ENCODE data around the gene LPIN1.

Gene LPIN1

GRCh38 chr2:11761259-11761658, 14.8 kb downstream of the LPIN1 start:
- DNase-seq (ENCODE audit: low read depth in 1 of 2, low spot score in 1 of 2) = no peak

DNA sequence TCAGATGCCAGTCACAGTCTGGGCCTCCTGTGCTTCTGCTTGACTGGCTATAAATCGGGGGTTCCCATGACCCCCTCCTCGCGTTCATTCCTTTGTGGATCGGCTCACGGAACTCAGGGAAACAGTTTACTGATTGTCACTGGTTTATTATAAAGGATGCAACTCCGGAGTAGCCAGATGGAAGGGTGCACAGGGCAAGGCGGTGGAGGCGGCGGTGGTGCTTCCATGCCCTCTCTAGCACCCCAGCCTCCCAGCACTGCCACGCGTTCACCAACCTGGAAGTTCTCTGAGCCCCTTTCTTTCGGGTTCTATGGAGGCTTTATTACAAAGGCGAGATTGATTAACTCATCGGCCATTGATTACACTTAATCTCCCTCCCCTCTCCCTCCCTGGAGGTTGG, 15.6 kb downstream of the LPIN1 start:
- no peak for DNase-seq (ENCODE audit: low read depth in 1 of 2, low spot score in 1 of 2)

- DNase-seq (ENCODE audit: low read depth in 1 of 2, low spot score in 1 of 2) = no peak
These were observed 16.5 kb downstream of the LPIN1 start for GRCh38 chr2:11762799-11763461.

DNA sequence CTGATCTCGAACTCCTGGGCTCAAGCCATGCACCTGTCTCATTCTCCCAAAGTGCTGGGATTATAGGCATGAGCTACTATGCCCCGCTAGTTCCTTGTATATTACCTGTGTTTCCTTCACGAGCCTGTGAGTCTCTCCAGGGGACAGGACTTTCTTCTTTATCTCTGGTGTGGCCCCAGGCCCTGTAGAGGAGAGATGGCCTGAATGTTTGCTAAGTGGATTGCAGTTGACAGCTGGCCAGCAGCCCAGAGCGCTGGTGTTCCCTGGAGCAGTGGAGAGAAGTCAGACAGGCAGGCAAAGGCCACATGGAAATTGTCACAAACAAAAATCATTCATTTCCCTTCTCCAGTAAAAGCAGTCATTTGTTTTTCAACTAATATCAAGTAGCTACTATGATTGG, 17.9 kb downstream of the LPIN1 start:
- no peak for DNase-seq (ENCODE audit: low read depth in 1 of 2, low spot score in 1 of 2)

DNA sequence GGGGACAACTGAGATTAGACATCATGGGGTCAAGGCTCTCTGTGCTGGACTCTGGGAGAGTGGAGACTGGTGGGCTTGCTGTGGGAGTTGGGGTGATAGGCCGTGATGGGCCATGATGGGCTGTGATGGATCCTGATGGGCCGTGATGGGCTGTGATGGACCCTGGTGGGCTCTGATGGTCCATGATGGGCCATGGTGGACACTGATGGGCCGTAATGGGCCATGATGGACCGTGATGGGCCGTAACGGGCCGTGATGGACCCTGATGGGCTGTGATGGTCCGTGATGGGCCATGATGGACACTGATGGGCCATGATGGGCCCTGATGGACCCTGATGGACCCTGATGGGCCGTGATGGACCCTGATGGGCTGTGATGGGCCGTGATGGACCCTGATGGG, 18.5 kb downstream of the LPIN1 start:
- no peak for DNase-seq (ENCODE audit: low read depth in 1 of 2, low spot score in 1 of 2)

GRCh38 chr2:11765501-11765900, 19.1 kb downstream of the LPIN1 start:
- DNase-seq (ENCODE audit: low read depth in 1 of 2, low spot score in 1 of 2) = no peak

- DNase-seq (ENCODE audit: low read depth in 1 of 2, low spot score in 1 of 2) = no peak
These were observed 19.6 kb downstream of the LPIN1 start for GRCh38 chr2:11766016-11766415.

- no peak for DNase-seq (ENCODE audit: low read depth in 1 of 2, low spot score in 1 of 2)
These were observed 21.3 kb downstream of the LPIN1 start for GRCh38 chr2:11767779-11768178.

GRCh38 chr2:11768946-11769345, 22.5 kb downstream of the LPIN1 start:
- DNase-seq (ENCODE audit: low read depth in 1 of 2, low spot score in 1 of 2) = no peak

- DNase-seq (ENCODE audit: low read depth in 1 of 2, low spot score in 1 of 2) = no peak
These were observed 23.1 kb downstream of the LPIN1 start for GRCh38 chr2:11769516-11769915.

- no peak for DNase-seq (ENCODE audit: low read depth in 1 of 2, low spot score in 1 of 2)
These were observed 24.2 kb downstream of the LPIN1 start for GRCh38 chr2:11770531-11771188.

- DNase-seq (ENCODE audit: low read depth in 1 of 2, low spot score in 1 of 2) = no peak
These were observed 25.7 kb downstream of the LPIN1 start for GRCh38 chr2:11771971-11772615.

DNA sequence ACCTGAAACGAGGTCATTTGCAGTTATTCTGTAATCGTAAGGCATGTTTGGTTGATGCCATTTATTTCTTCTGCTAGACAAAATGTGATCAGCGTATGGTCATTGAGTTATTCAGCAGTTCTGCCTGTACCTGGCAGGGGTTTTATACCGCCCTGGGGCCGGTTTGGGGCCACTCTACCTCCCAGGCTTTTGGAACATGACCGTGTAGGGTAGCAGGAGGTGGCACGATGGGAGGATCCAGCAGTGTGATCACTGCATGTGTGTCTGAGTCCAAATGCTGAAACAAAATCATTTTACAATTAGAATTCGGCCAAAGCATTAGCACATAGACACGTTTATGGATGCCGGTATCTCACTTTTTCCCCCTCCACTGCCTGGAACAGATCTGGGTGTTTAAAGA, 26.7 kb downstream of the LPIN1 start:
- DNase-seq (ENCODE audit: low read depth in 1 of 2, low spot score in 1 of 2) = no peak

DNA sequence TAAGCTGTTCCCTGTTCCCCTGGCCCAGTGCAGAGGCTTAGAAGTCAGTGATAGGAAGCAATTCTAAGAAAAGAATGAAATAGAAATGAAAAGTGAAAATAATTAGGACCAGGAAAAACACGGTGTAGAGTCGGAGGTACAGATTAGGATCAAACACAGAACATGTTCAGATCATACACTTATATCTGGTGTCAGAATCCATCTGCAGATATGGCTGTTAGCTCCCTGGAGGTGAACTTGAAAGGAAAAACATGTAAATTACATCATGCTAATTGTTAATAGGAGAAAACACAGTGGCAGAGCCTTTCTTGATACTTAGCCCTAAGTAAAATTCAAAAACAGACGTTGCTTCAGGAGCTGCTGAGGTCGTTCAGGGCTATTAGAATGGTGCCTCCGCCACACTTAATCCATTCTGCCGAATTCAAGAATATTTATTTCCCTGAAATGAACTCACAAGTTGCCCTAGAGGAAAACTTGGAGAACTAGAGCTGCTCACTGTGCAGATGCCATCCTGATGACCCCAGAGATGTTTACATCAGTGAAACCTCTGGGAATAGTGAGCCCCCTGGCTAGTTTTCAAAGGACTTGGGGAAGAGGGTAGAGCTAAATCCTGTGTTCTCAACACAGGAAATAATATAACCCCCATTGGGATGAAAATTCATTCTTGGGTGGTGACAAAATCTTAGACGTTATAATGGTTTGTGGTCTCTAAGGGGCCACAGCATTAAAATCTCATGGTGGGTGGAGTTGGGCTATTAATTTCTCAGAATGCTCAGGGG, 27.5 kb downstream of the LPIN1 start:
- no peak for DNase-seq (ENCODE audit: low read depth in 1 of 2, low spot score in 1 of 2)

DNA sequence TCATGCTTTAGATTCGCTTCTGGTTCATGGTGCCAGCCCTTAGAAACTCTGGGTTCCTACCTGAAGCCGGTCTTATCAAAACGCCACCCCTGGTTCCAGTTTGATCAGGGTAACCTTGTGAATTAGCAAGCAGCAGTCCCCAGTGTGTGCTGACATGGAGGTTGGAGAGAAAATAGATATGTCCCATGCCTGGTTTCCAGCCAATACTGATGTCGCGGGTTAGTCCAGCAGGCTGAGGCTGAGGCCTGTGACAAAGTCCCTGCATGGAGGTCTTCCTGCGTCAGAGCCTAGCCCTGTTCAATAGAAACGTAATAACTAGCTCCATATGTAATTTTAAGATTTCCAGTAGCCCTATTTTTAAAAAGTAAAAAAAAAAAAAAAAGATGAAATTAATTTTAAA, 28.2 kb downstream of the LPIN1 start:
- DNase-seq (ENCODE audit: low read depth in 1 of 2, low spot score in 1 of 2) = no peak

- no peak for DNase-seq (ENCODE audit: low read depth in 1 of 2, low spot score in 1 of 2)
These were observed 29.0 kb downstream of the LPIN1 start for GRCh38 chr2:11775384-11775783.

DNA sequence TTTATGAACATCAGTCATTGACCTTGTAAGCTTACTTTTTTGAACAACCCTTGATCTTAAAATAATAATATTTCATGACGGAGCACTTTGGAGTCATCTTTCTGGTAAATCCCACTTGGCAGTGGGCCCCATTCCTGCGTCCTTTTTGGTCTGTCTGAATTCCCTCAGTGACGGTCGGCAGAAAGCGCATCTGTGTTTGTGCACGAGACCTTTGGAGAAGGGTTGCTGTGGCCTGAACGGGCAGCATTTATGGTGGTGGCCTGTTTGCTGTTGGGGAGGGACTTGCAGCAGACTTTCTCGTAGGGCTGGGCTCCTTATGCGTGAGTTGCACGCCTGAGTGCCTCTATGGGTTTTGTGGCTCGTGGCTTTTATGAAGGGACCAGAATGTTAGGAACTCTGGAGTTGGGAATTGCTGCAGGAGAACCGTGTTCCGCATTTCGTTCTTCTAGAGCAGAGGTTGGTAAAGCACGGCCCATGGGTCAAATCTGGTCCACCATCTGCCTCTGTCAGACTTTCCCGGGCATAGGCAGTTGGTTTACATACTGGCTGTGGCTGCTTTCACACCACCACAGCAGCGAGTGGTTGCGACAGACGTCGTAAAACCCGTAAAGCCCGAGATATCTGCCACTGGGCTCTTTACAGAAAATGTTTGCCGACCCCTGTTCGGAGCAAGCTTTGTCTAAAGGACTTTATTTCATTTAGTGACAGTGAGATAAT, 30.8 kb downstream of the LPIN1 start:
- no peak for DNase-seq (ENCODE audit: low read depth in 1 of 2, low spot score in 1 of 2)

- DNase-seq (ENCODE audit: low read depth in 1 of 2, low spot score in 1 of 2) = no peak
These were observed 31.5 kb downstream of the LPIN1 start for GRCh38 chr2:11777886-11778415.

DNA sequence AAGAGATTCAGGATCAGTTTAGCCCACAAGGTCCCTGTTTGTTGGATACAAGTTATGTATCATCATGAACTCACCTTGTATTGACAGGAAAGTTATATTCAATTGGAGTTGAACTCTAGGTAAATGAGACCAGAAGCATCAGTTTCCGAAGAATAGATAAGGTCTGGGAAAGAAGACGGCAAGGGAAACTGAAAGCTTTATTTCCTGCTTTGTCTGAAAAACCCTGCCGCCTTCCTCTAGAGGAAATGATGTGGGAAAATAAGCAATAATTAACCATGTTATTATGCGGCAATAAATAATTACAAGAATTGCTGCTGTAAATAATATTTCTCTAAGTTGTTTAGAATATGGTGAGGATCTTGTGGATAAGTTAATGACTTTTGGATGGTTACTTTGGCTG, 32.0 kb downstream of the LPIN1 start:
- DNase-seq (ENCODE audit: low read depth in 1 of 2, low spot score in 1 of 2) = no peak

DNA sequence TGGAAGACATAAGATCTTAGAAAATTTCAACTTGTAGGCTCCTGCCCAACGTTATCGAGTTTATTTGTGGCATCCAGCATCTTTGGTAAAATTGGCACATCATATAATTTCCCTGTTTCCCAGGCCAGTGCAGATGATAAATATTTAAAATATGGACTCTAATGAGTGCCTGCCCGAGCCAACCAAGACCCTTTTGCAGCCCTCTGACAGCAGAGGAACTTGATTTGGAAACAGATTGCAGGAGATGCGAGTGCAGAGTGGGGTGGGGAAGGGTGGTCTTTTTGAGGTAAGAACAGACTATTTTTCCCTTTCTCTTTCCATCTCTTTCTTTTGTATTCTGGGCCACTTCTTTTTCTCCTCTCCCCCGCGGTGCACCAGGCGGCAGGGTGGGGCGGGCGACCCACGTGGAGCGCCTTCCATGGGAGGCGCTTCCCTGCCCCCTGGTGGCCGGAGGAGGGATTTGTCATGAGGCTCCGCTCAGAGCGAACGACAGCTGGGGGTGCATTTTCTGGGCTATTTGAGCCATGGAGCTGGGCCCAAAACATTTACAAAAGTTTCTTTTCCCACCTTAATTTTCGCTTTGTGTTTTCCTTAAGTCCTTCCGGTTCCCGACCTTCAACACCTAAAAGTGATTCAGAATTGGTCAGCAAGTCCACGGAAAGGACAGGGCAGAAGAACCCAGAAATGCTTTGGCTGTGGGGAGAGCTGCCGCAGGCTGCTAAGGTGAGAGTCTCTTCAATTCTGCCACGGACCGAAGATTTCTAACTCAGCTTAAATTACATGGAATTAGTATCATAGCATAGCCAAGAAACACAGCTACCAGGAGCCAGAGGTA, 32.7 kb downstream of the LPIN1 start:
- DNase-seq (ENCODE audit: low read depth in 1 of 2, low spot score in 1 of 2) = peak; percentile 77 to 78

All from activated T-helper 1 cell treated with anti-CD3 and anti-CD28 coated beads, Interleukin-2, amount 50 U/mL, for 16 hours (primary cell).